OCI-LY7 (cell line): ENCODE results near the gene STXBP3. TPM values are rescaled to one million over a fixed set of nuclear protein-coding genes. Genes with fewer than 3 reads are reported as not detected.

Experiments used
- BruUV-seq: library from RNA; stranded (reverse); fragments of 400-500 nt; replicated peaks from 2 replicates; lab custom pipeline; 2021; lab: Mats Ljungman, UMichigan
- CTCF ChIA-PET: fragments of 300-600 bp; sonication (Branson Sonifier 250); formaldehyde crosslinking; loops from one replicate; lab custom pipeline; 2022; ENCODE audit warnings: antibody characterized with exemption; ENCODE audit not compliant: unreplicated experiment; lab: Charles Lee
- POLR2A ChIA-PET: fragments of 300-600 bp; sonication (Branson Sonifier 250); formaldehyde crosslinking; loops from one replicate; lab custom pipeline; 2022; ENCODE audit warnings: antibody characterized with exemption; lab: Charles Lee
- DNase-seq: peaks from one replicate; pipeline ENCODE4 v3.0.0-alpha.2; 2015; ENCODE audit warnings: low spot score
- H2AFZ ChIP-seq: fragments of 200-600 bp; sonication (generic), shearing (Covaris generic); 2 replicates; pipeline ENCODE4 v1.6.1; 2014; ENCODE audit warnings: mild to moderate bottlenecking, antibody characterized with exemption, low read length, moderate library complexity
- H3K27ac ChIP-seq: fragments of 200-600 bp; sonication (generic); 2 replicates; pipeline ENCODE4 v1.5.1; 2014; ENCODE audit warnings: mixed run types, low read depth, mild to moderate bottlenecking, moderate library complexity, low read length, inconsistent platforms; ENCODE audit not compliant: poor library complexity, severe bottlenecking
- H3K36me3 ChIP-seq: fragments of 200-600 bp; sonication (generic); 2 replicates; pipeline ENCODE4 v1.6.1; 2014; ENCODE audit warnings: mild to moderate bottlenecking, antibody characterized with exemption, low read length, moderate library complexity, mixed read lengths; ENCODE audit not compliant: insufficient read depth
- H3K4me1 ChIP-seq: fragments of 200-600 bp; sonication (generic); 2 replicates; pipeline ENCODE4 v1.5.1; 2014; ENCODE audit warnings: mild to moderate bottlenecking, low read length; ENCODE audit not compliant: insufficient read depth, poor library complexity, severe bottlenecking
- H3K4me2 ChIP-seq: fragments of 200-600 bp; sonication (generic); 2 replicates; pipeline ENCODE4 v1.6.1; 2014; ENCODE audit warnings: mild to moderate bottlenecking, low read length
- H3K4me3 ChIP-seq: fragments of 200-600 bp; sonication (generic); 2 replicates; pipeline ENCODE4 v1.5.1; 2014; ENCODE audit warnings: mild to moderate bottlenecking, low read depth, low read length; ENCODE audit not compliant: poor library complexity, severe bottlenecking
- H3K79me2 ChIP-seq: fragments of 200-600 bp; sonication (generic); 2 replicates; pipeline ENCODE4 v1.6.1; 2016; ENCODE audit warnings: low read depth, mild to moderate bottlenecking, low read length, moderate library complexity, mixed read lengths; ENCODE audit not compliant: insufficient read depth
- H3K9me2 ChIP-seq: fragments of 200-600 bp; sonication (generic); 2 replicates; pipeline ENCODE4 v1.6.1; 2016; ENCODE audit warnings: mild to moderate bottlenecking, low read length, mixed read lengths; ENCODE audit not compliant: insufficient read depth
- H3K9me3 ChIP-seq: fragments of 200-600 bp; sonication (generic); 2 replicates; pipeline ENCODE4 v1.6.1; 2014; ENCODE audit warnings: mild to moderate bottlenecking, mixed run types, low read length, mixed read lengths
- H4K20me1 ChIP-seq: fragments of 200-600 bp; sonication (generic); 2 replicates; pipeline ENCODE4 v1.6.1; 2014; ENCODE audit warnings: mild to moderate bottlenecking, antibody characterized with exemption, low read length, moderate library complexity, mixed read lengths; ENCODE audit not compliant: insufficient read depth
- EZH2phosphoT487 ChIP-seq: fragments of 200-600 bp; sonication (generic); IDR thresholded peaks from 2 replicates; pipeline ENCODE4 v1.6.1; 2018; ENCODE audit warnings: low read depth, borderline replicate concordance, mild to moderate bottlenecking, mixed run types, antibody characterized with exemption, low read length, moderate library complexity, mixed read lengths
- intact Hi-C: fragments of 100-400 bp; cut with micrococcal nuclease; formaldehyde crosslinking; loops from one replicate; pipeline ENCODE4 v1.10.0; 2022; ENCODE audit not compliant: unreplicated experiment
- total RNA-seq, 2 experiments: library from RNA; depleted of rRNA in 1 of 2; stranded (reverse); fragments of >200 nt in 1 of 2; shearing (Covaris generic) in 1 of 2; gene quantifications; 2 replicates each; pipeline ENCODE4 v1.2.3, GENCODE V29; 2014 to 2022
- TF ChIP-seq, protein P1 (sequence below): fragments of 200-600 bp; sonication (generic); conservative IDR thresholded peaks from 2 replicates; pipeline ENCODE4 v1.5.1; 2014; ENCODE audit warnings: mild to moderate bottlenecking, antibody characterized with exemption, low read length, moderate library complexity, mixed read lengths

Gene STXBP3
- total RNA-seq, 2 experiments from 2014 or later = 27.7 to 38.2 TPM

DNA sequence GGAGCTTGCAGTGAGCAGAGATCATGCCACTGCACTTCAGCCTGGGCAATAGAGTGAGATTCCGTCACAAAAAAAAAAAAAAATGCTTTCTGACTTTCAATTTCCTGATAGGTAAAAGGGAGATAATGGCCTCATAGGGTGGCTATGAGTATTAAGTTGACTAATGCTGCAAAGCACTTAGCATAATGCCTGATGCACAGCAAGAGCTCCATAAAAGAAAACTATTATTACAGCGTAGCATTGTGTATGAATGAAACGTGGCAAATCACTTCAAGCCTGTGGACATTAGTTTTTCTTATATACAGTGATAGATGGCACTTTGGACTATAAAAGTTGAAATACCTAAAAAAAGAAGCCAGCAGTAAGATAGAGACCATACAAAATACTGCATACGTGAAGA, 17.0 kb upstream of the STXBP3 start:
- Histone ChIP-seq H3K4me1 (no peaks in the 10 kb centered on the region), H4K20me1 (no peaks in the 10 kb centered on the region), H3K27ac (no peak overlapping the region), H3K4me2 (no peak overlapping the region), H3K36me3 (no peaks in the 10 kb centered on the region), H2AFZ (no peak overlapping the region), H3K79me2 (no peaks in the 10 kb centered on the region), H3K9me2 (no peaks in the 10 kb centered on the region), H3K4me3 (no peak overlapping the region), H3K9me3 (no peaks in the 10 kb centered on the region)
- ChIA-PET CTCF (no interaction called here), POLR2A (no interaction called here)
- BruUV-seq = no TSS peak
- DNase-seq = no peak
- TF ChIP-seq, protein P1, sequence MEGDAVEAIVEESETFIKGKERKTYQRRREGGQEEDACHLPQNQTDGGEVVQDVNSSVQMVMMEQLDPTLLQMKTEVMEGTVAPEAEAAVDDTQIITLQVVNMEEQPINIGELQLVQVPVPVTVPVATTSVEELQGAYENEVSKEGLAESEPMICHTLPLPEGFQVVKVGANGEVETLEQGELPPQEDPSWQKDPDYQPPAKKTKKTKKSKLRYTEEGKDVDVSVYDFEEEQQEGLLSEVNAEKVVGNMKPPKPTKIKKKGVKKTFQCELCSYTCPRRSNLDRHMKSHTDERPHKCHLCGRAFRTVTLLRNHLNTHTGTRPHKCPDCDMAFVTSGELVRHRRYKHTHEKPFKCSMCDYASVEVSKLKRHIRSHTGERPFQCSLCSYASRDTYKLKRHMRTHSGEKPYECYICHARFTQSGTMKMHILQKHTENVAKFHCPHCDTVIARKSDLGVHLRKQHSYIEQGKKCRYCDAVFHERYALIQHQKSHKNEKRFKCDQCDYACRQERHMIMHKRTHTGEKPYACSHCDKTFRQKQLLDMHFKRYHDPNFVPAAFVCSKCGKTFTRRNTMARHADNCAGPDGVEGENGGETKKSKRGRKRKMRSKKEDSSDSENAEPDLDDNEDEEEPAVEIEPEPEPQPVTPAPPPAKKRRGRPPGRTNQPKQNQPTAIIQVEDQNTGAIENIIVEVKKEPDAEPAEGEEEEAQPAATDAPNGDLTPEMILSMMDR = no peak
- no peak for TF ChIP-seq EZH2phosphoT487
- intact Hi-C loops = no loop called here

DNA sequence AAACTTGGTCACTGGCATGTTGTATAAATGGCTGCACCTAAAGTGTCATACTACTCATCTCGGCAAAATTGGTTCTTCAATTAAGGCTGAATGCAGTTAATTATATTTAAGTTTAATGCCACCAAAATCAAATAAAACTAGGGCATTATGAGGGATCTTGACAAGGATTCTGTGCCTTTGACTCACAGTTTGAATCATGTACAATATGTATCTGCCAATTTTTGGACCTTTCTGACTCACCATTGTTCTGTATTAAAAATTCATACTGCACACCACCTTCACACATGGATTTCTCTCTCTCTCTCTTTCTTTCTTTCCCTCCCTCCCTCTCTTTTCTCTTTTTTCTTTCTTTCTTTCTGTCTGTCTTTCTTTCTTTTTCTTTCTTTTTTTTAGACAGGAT, 14.1 kb upstream of the STXBP3 start:
- TF ChIP-seq, protein P1 = no peak
- DNase-seq = no peak
- Histone ChIP-seq H3K4me1 (no peaks in the 10 kb centered on the region), H3K4me3 (no peak overlapping the region), H4K20me1 (no peaks in the 10 kb centered on the region), H3K9me3 (no peaks in the 10 kb centered on the region), H3K36me3 (no peaks in the 10 kb centered on the region), H3K4me2 (no peak overlapping the region), H3K9me2 (no peaks in the 10 kb centered on the region), H3K27ac (no peak overlapping the region), H2AFZ (no peak overlapping the region), H3K79me2 (no peaks in the 10 kb centered on the region)
- ChIA-PET CTCF (no interaction called here), POLR2A (no interaction called here)
- intact Hi-C loops = no loop called here
- no TSS peak for BruUV-seq

DNA sequence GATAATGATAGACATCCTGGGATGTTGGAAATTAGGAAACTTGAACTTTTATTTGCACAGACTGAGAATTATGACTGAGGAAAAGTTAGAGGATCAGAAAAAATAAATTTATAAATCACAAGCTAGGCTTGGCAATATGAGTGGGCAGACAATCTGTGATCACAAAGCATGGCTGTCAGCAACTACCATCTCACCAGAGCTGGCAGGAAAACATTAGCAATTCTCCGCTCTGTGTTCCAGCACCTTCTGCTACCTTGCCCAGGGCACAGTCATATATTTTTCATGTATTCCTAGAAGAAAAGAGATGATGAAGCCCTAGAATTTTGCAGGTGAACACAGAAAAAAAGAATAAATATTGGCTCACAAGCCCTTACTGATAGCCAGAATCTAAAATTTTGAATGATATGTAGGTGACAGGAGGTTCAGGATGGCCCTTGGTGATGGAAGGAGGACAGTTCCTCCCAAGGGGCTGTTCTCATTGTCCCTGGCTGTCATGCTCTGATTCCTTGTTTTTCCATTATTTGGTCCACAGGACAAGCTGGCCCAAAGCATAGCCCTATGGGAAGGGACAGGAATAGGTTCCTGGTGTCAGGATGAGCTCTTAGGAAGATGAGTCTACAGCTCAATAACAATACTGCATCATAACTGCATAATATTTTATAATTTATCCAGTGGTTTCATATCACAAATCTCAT, 12.2 kb upstream of the STXBP3 start:
- H3K79me2 ChIP-seq = no peaks in the 10 kb centered on the region
- no peaks in the 10 kb centered on the region for H3K36me3 ChIP-seq
- no peak overlapping the region for H3K4me3 ChIP-seq
- H3K9me3 ChIP-seq = no peaks in the 10 kb centered on the region
- ChIA-PET CTCF (no interaction called here), POLR2A (interaction anchor here (1.5 kb wide), 1 partner anchor 10 kb away, joined by 3 read pairs; no protein-coding TSS in a partner anchor)
- intact Hi-C loops = no loop called here
- TF ChIP-seq, protein P1 = no peak
- TF ChIP-seq EZH2phosphoT487 = no peak
- H4K20me1 ChIP-seq = no peaks in the 10 kb centered on the region
- no peak overlapping the region for H3K27ac ChIP-seq
- H3K4me2 ChIP-seq = no peak overlapping the region
- H3K9me2 ChIP-seq = no peaks in the 10 kb centered on the region
- DNase-seq = no peak
- BruUV-seq = no TSS peak
- no peak overlapping the region for H2AFZ ChIP-seq
- H3K4me1 ChIP-seq = no peaks in the 10 kb centered on the region
